CD4-positive, alpha-beta T cell treated with Interleukin-6 for 4 hours (primary cell): ENCODE measurements around the gene KIZ.
"Not testable (repeated sequence)": the region's sequence is repeated elsewhere in the genome, so short reads cannot be mapped to it uniquely, and the experiment has no call there.

Experiments
- DNase-seq: peaks from one replicate; pipeline ENCODE4 v3.0.0-alpha.2; 2020; ENCODE audit warnings: mixed read lengths

Gene KIZ

GRCh38 chr20:21232546-21233280 is 106.8 kb downstream of the KIZ start:
- no peak for DNase-seq

- DNase-seq: no peak
These were observed 108.4 kb downstream of the KIZ start for GRCh38 chr20:21234324-21234723.

GRCh38 chr20:21234806-21235483 is 109.1 kb downstream of the KIZ start:
- DNase-seq: no peak

- peak; percentile 68 for DNase-seq
These were observed 109.9 kb downstream of the KIZ start for GRCh38 chr20:21235484-21236445.

GRCh38 chr20:21237956-21238799 is 112.3 kb downstream of the KIZ start:
- DNase-seq: no peak

DNA sequence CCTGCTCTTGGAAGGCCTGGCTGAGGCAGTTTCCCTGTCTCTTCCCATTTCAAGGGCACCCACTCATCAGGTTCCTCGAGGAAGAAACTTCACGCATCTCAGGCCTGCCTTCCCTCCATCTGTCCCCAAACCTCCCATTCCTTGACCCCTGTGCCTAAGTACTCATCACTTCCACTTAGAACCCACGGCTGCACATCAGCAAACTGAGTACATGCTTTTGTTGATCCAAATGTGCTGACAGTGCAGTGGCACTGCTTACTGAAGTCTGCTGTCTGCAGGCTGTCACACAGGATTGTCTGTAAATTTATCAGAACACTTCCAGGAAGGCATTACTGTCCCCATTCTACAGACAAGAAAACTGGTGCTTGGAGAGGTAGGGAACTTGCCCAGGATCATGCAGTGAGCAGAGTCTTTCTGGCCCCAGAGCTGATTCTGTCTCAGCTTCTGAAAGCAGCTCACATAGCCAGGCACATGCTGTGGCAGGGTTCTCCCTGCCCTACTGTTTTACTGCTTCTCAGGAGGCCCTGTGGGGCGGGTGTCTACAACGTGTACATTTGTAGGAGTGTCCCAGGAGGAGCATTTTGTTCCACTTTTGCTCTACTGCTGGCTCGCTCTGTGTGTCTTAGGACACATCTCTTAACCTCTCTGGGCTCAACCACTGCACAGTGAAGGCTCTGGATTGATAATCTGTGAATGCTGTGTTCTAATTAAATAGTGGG is 113.1 kb downstream of the KIZ start:
- DNase-seq: no peak

DNA sequence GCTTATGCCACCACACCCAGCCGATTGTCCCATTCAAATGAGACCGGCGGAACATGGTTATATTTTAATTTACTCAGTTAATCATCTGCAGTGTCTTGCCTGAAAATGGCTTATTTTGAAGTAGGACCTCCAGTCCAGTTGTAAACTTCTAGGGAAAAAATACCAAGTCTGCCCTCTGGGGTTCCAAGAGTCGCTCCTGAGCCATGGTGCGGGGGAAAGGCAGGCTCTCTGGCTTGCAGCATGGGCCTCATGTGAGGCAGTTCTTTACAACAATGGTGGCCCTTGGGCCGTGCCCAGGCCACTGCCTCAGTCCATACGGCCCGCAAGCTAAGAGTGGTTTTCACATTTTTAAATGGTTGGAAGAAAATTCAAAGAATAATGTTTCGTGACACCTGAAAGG is 114.5 kb downstream of the KIZ start:
- no peak for DNase-seq

DNA sequence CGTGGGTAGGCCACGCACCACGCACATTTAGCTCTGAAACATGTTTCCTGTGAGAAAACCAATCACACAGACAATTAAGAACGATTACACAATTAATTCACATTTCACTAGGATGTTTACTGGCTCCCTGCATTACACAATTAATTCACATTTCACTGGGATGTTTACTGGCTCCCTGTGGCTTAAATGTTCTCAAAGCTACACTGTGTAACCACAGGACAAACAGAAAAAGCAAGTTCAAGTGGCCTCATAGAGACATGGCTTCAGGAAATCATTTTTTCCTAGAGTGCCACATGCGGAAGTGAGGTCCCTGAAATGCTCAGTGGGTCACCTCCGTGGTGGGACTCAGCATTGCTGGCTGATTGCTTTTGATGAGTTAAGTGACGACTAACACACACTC is 115.5 kb downstream of the KIZ start:
- DNase-seq: no peak

GRCh38 chr20:21243811-21244210 is 117.9 kb downstream of the KIZ start:
- DNase-seq: no peak

GRCh38 chr20:21244808-21245207 is 118.9 kb downstream of the KIZ start:
- DNase-seq: no peak

GRCh38 chr20:21246161-21246560 is 120.3 kb downstream of the KIZ start:
- no peak for DNase-seq

DNA sequence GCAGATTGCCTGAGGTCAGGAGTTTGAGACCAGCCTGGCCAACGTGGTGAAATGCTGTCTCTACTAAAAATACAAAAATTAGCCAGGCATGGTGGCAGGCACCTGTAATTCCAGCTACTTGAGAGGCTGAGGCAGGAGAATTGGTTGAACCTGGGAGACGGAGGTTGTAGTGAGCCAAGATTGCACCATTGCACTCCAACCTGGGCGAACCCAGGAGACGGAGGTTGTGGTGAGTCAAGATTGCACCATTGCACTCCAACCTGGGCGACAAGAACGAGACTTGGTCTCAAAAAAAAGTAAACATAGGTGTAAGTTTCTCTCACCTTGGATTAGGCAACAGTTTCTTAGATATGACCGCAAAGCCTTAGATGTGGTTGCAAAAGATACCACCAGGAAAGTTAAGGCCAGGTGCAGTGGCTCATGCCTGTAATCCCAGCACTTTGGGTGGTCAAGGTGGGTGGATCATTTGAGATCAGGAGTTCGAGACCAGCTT is 121.8 kb downstream of the KIZ start:
- DNase-seq: not testable (repeated sequence)

GRCh38 chr20:21251278-21251677 is 125.4 kb downstream of the KIZ start:
- no peak for DNase-seq

DNA sequence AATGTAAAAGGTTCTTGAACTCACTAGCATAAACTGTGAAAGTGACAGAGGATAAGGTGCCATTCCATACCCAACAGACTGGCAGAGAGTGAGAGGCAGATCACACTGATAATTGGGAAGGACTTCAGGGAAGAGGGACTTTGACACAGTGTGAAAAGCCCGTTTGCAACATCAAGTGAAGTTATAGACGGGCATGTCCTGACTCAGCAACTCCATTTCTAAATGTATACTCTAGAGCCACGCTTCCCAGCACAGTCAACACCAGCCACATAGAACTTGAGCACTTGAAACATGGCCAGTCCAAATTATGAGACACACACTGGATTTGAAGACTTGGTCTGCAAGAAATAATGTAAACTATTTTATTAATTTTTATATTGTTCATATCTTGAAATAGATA is 131.3 kb downstream of the KIZ start:
- no peak for DNase-seq

DNA sequence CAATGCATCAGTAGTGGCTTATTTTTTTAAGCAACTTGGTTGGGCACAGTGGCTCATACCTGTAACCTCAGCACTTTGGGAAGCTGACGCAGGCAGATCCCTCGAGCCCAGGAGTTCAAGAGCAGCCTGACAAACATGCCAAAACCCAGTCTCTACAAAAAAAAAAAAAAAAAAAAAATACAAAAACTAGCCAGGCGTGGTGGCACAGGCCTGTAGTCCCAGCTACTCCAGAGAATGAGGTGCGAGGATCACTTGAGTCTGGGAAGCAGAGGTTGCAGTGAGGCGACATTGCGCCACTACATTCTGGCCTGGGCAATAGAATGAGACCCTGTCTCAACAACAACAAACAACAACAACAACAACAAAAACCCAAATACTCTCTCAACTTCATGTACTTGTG is 132.5 kb downstream of the KIZ start:
- no peak for DNase-seq

GRCh38 chr20:21259346-21259745 is 133.5 kb downstream of the KIZ start:
- no peak for DNase-seq

DNA sequence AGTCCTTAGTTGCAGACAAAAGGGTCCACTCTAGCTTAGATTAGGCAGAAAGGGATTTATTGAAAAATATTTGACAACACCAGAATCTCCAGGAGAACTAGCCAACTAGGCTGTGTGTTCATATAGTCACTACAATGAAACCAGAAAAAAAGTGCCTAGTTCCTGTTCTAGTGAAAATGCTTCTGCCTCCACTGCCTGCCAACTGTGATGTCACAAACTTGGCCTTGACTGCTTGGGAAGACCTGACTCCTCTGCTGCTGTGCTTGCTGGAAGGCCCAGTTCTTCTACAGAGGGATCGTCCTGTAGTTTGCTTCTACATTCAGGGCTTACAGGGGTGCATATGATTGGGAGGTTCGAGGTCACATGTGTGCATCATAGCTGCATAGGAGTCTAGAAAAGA is 136.9 kb downstream of the KIZ start:
- no peak for DNase-seq

- DNase-seq: no peak
These were observed 139.6 kb downstream of the KIZ start for GRCh38 chr20:21265261-21266190.

- no peak for DNase-seq
These were observed 140.3 kb downstream of the KIZ start for GRCh38 chr20:21266191-21266536.

GRCh38 chr20:21269772-21270171 is 143.9 kb downstream of the KIZ start:
- no peak for DNase-seq

DNA sequence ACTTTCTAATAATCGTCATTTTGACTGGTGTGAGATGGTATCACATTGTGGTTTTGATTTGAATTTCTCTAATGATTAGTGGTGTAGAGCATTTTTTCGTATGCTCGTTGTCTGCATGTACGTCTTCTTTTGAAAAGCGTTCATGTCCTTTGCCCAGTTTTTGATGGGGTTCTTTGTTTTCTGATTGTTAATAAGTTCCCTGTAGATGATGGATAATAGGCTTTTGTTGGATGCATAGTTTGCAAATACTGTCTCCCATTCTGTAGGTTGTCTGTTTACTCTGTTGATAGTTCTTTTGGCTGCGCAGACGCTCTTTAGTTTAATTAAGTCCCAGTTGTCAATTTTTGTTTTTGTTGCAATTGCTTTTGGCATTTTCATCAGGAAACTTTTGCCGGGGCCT is 144.9 kb downstream of the KIZ start:
- DNase-seq: no peak
